ENCODE measurements around the gene STARD10. TPM values are rescaled to one million over a fixed set of nuclear protein-coding genes. Genes with fewer than 3 reads are reported as not detected.

The STARD10 gene
- total RNA-seq, 1 donor from 2014 or later, result 94.8 TPM

- no peak for TF ChIP-seq CTCF (IDR thresholded peaks at IDR 0.05; ENCODE audit: insufficient read depth, low read length, poor library complexity, severe bottlenecking)
- H3K4me3 ChIP-seq (ENCODE audit: low read depth, low read length), result no peak overlapping the region
- no peaks in the 10 kb centered on the region for H3K36me3 ChIP-seq (ENCODE audit: control insufficient read depth, insufficient read depth, low read length)
- H3K27me3 ChIP-seq (ENCODE audit: control insufficient read depth, insufficient read depth, low read length), result no peaks in the 10 kb centered on the region
- DNase-seq (ENCODE audit: low read depth), result no peak
These were observed 26.4 kb downstream of the STARD10 start for GRCh38 chr11:72767203-72768062.

DNA sequence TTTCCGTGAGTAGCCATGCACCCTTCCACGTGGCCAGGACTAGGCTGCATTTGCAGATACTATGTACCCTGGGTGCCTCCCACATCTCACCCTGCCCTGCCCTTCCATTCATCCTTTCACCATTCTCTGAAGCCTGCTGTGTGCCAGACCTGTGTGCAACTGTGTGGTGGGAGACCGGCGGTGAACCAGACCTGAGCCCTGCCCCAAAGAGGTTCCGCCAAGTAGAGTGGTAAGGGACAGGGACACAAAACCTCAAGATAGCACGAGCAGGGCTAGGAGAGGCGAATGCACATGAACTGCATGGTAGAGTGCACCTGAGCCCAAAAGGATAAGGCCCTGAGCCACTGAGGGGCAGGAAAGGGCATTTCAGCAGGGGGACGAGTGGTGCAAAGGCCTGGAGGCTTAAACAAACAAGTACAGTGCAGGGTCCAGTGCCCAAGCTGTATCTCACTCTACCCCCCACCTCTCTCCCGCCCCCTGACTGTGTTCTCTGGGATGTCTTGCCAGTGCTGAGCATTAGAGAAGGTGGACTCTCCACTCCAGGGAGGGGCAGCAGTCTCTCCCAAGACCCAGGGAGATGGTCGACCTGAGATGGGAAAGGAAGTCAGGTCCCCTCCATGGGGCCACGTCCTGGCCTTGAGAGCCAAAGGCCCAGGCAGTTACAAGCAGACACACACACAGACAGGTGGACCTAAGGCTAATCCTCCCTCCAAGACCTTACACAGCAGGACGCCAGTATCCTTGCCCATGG, 27.5 kb downstream of the STARD10 start:
- Histone ChIP-seq H3K27me3 (ENCODE audit: control insufficient read depth, insufficient read depth, low read length) (no peaks in the 10 kb centered on the region), H3K4me3 (ENCODE audit: low read depth, low read length) (no peak overlapping the region), H3K36me3 (ENCODE audit: control insufficient read depth, insufficient read depth, low read length) (no peaks in the 10 kb centered on the region)
- DNase-seq (ENCODE audit: low read depth), result no peak
- TF ChIP-seq CTCF (IDR thresholded peaks at IDR 0.05; ENCODE audit: insufficient read depth, low read length, poor library complexity, severe bottlenecking), result no peak

- Histone ChIP-seq H3K27me3 (ENCODE audit: control insufficient read depth, insufficient read depth, low read length) (no peaks in the 10 kb centered on the region), H3K36me3 (ENCODE audit: control insufficient read depth, insufficient read depth, low read length) (no peaks in the 10 kb centered on the region), H3K4me3 (ENCODE audit: low read depth, low read length) (no peak overlapping the region)
- no peak for DNase-seq (ENCODE audit: low read depth)
- TF ChIP-seq CTCF (IDR thresholded peaks at IDR 0.05; ENCODE audit: insufficient read depth, low read length, poor library complexity, severe bottlenecking), result no peak
These were observed 29.3 kb downstream of the STARD10 start for GRCh38 chr11:72764503-72764902.

DNA sequence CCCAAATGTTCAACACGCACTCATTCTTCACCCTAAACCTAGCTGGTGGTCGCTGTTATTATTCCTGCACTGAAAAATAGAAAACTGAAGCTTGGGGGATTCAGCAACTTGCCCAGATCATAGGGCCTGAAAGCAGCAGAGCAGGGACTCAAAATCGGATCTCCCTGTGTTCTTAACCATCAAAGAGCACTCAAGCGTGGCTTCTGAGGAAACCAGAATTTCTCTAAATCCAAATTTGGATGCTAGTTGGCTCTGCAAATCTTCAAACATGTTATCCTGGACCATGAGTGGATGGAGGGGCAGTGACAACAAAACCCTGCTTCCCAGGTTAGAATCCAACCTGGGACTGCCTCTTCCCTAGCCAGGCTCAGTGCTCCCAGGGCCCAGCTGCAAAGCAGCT, 30.0 kb downstream of the STARD10 start:
- Histone ChIP-seq H3K4me3 (ENCODE audit: low read depth, low read length) (no peak overlapping the region), H3K27me3 (ENCODE audit: control insufficient read depth, insufficient read depth, low read length) (no peaks in the 10 kb centered on the region), H3K36me3 (ENCODE audit: control insufficient read depth, insufficient read depth, low read length) (no peaks in the 10 kb centered on the region)
- TF ChIP-seq CTCF (IDR thresholded peaks at IDR 0.05; ENCODE audit: insufficient read depth, low read length, poor library complexity, severe bottlenecking), result no peak
- DNase-seq (ENCODE audit: low read depth), result no peak

- Histone ChIP-seq H3K36me3 (ENCODE audit: control insufficient read depth, insufficient read depth, low read length) (no peaks in the 10 kb centered on the region), H3K4me3 (ENCODE audit: low read depth, low read length) (no peak overlapping the region), H3K27me3 (ENCODE audit: control insufficient read depth, insufficient read depth, low read length) (no peaks in the 10 kb centered on the region)
- no peak for TF ChIP-seq CTCF (IDR thresholded peaks at IDR 0.05; ENCODE audit: insufficient read depth, low read length, poor library complexity, severe bottlenecking)
- no peak for DNase-seq (ENCODE audit: low read depth)
These were observed 31.1 kb downstream of the STARD10 start for GRCh38 chr11:72762641-72763304.

Measured in kidney epithelial cell (primary cell).